Motor neuron (in vitro differentiated cells): ENCODE results near the gene NAV2. TPM values are rescaled to one million over a fixed set of nuclear protein-coding genes. Genes with fewer than 3 reads are reported as not detected.
A peak's percentile ranks its signal among the peaks of the same experiment; 100 is the strongest.
"Not testable (repeated sequence)": the region's sequence is repeated elsewhere in the genome, so short reads cannot be mapped to it uniquely, and the experiment has no call there.

Experiments used
- ATAC-seq, 8 experiments: fragments of 200-7000 bp; cut with Tn5 transposase; replicated peaks in 6 of 8; 2 replicates each; pipeline ENCODE4 v1.8.0; 2021; ENCODE audit warnings: mild to moderate bottlenecking in 8 of 8, moderate library complexity in 8 of 8
- H3K27ac ChIP-seq, 2 donors: fragments of 250-450 bp; sonication (Bioruptor Pico); 2 replicates each; pipeline ENCODE4 v1.9.0; 2021; ENCODE audit warnings: antibody characterized with exemption in 2 of 2, mild to moderate bottlenecking in 2 of 2, moderate library complexity in 1 of 2
- H3K4me1 ChIP-seq, 2 donors: fragments of 250-450 bp; sonication (Bioruptor Pico); replicated peaks in 1 of 2; 2 replicates each; pipeline ENCODE4 v1.6.1; 2021; ENCODE audit warnings: antibody characterized with exemption in 2 of 2, mild to moderate bottlenecking in 2 of 2, moderate library complexity in 1 of 2
- H3K4me3 ChIP-seq, 5 donors: fragments of 250-450 bp; sonication (Bioruptor Pico); 2 replicates each; pipeline ENCODE4 v1.9.0; 2021; ENCODE audit warnings: antibody characterized with exemption in 5 of 5, mild to moderate bottlenecking in 5 of 5, moderate library complexity in 4 of 5
- WGBS, 10 experiments: fragments of 450-650 bp; shearing (Covaris generic); methylation state at CpG; one replicate each; pipeline ENCODE4 v1.0.0; 2022; 5-methylcytosine and 5-hydroxymethylcytosine counted together
- in situ Hi-C, 9 experiments: fragments of 400-800 bp; cut with MboI; loops; one replicate each; pipeline ENCODE4 v1.15.0; 2021; ENCODE audit warnings: low sequenced_read_pairs in 9 of 9, low pct_unique_long_range_greater_than_20kb in 2 of 9; ENCODE audit not compliant: unreplicated experiment in 9 of 9
- total RNA-seq, 8 experiments: library from RNA; unstranded; fragments of 300-600 nt; gene quantifications; 2 replicates each; pipeline versions ENCODE4 v1.2.3 to v1.2.4, GENCODE V29; 2022

Gene NAV2
- total RNA-seq, 8 experiments from 2014 or later, result 0.54 to 23.0 (median 8.1) TPM

- no peak overlapping the region for H3K4me3 ChIP-seq
- no peak overlapping the region for H3K27ac ChIP-seq
- peaks cover 4 to 7% of the 10 kb centered on the region in 2 donors for H3K4me1 ChIP-seq
- no peak for ATAC-seq
- in situ Hi-C loops, result loop anchor here in 5 of 9 experiments (25.0 kb wide), 3 partner anchors 355 to 855 kb away; partner anchors contain the start of gene MRGPRX2 (in 1 of the 5)
- 100% methylated on average over 1 of the region's 1 CpG; no CpG with 5 or more reads in 6 of the 10 experiments for WGBS, 10 experiments
Observed at GRCh38 chr11:19917069-19917468, 204.4 kb downstream of the NAV2 start.

DNA sequence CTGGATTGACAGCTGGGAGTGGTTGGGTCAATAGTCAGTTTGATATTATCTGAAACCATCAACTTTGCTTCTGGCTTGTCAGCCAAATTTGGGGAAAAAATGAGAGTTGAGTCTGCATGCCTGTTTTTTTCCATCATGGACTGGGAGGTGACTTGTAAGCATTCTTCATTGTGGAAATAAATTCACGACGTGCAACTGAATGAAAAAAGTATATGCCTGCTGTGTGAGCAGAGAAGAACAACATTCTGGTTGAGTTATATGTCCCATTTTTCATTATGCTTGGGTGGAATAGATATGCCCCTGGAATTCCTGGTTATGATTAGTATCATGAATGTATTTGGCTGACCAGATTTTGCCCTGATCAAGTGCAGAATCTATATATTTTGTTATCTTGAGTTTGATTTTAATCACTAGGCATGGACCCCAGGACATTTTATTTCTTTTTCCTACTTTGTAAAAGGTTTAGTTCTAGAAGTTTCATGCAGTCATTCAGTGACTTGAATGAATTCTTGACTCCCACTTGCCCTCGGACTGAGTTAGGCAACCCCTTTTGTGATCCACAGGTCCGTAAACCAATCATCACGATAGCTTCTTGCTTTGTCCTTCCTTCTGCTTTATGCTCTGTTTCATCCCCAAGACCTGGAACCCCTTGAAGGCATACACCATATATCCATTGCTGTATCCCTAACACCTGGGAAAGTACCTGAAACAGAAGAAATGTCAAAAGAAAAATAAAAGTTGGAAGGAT is 205.8 kb downstream of the NAV2 start:
- Histone ChIP-seq H3K27ac (no peak overlapping the region), H3K4me1 (peaks cover 0 to 4% of the 10 kb centered on the region in 2 donors), H3K4me3 (no peak overlapping the region)
- ATAC-seq, result no peak
- in situ Hi-C loops, result loop anchor here in 5 of 9 experiments (25.0 kb wide), 3 partner anchors 356 to 856 kb away; partner anchors contain the start of gene MRGPRX2 (in 1 of the 5)
- WGBS, 10 experiments, result 48 to 100% (median 81%) methylated on average over 2 to 5 of the region's 5 CpGs; no CpG with 5 or more reads in 1 of the 10 experiments

GRCh38 chr11:19919050-19919561 is 206.5 kb downstream of the NAV2 start:
- in situ Hi-C loops, result loop anchor here in 5 of 9 experiments (25.0 kb wide), 3 partner anchors 357 to 857 kb away; partner anchors contain the start of gene MRGPRX2 (in 1 of the 5)
- H3K4me3 ChIP-seq, result no peak overlapping the region
- peaks cover 0 to 4% of the 10 kb centered on the region in 2 donors for H3K4me1 ChIP-seq
- 0 to 100% (median 96%) methylated on average over 2 to 5 of the region's 7 CpGs for WGBS, 10 experiments
- ATAC-seq, result peak in 2 of 8 experiments; percentile 89 to 99
- no peak overlapping the region for H3K27ac ChIP-seq

DNA sequence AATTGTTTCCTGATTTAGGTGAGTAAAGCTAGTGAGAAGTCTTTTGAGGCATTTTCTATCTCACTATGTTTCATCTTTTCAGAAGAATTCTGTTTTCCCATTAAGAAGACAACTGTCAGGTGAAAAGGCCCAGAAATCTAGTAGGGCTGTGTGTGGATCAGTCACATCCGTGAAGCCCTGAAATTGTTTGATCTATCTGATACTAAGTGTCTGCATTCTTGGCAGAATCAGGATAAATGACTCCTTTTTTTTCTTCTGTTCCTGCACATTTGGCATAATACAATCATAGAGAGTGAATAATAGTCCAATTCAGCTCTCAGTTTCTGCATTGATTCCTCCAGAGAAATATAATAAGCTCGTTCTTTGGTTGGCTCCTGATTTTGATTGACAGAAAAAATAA is 208.3 kb downstream of the NAV2 start:
- ATAC-seq, result no peak
- WGBS, 10 experiments, result 40 to 100% (median 71%) methylated on average over 1 to 2 of the region's 2 CpGs; no CpG with 5 or more reads in 2 of the 10 experiments
- peaks cover 2 to 4% of the 10 kb centered on the region in 2 donors for H3K4me1 ChIP-seq
- no peak overlapping the region for H3K4me3 ChIP-seq
- H3K27ac ChIP-seq, result no peak overlapping the region
- in situ Hi-C loops, result loop anchor here in 5 of 9 experiments (25.0 kb wide), 3 partner anchors 359 to 859 kb away; partner anchors contain the start of gene MRGPRX2 (in 1 of the 5)

- peaks cover 2 to 4% of the 10 kb centered on the region in 2 donors for H3K4me1 ChIP-seq
- H3K4me3 ChIP-seq, result no peak overlapping the region
- 40 to 100% (median 100%) methylated on average over 1 to 2 of the region's 3 CpGs; no CpG with 5 or more reads in 3 of the 10 experiments for WGBS, 10 experiments
- in situ Hi-C loops, result loop anchor here in 5 of 9 experiments (25.0 kb wide), 3 partner anchors 360 to 860 kb away; partner anchors contain the start of gene MRGPRX2 (in 1 of the 5)
- no peak overlapping the region for H3K27ac ChIP-seq
- no peak for ATAC-seq
Observed at GRCh38 chr11:19921976-19922688, 209.5 kb downstream of the NAV2 start.

DNA sequence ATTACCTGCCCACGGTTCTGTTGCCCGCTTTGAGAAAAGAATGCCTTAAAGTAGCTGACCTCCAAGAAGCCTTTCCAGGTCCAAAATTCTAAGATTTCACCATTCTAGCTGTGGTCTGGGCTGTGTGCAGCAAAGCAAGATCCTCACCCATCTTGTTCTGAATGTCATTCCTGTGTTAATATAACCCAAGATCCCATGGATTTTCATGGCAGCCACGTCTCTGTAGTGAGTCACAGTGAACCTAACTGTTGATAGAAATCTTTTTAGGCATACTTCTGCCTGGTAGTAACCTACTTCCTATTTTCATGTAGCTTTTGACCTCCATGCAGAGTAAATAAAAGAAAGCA is 210.0 kb downstream of the NAV2 start:
- no peak for ATAC-seq
- in situ Hi-C loops, result loop anchor here in 5 of 9 experiments (25.0 kb wide), 3 partner anchors 360 to 860 kb away; partner anchors contain the start of gene MRGPRX2 (in 1 of the 5)
- Histone ChIP-seq H3K27ac (no peak overlapping the region), H3K4me3 (no peak overlapping the region), H3K4me1 (peaks cover 2 to 4% of the 10 kb centered on the region in 2 donors)
- 71 to 100% (median 97%) methylated on average over 2 to 3 of the region's 3 CpGs; no CpG with 5 or more reads in 4 of the 10 experiments for WGBS, 10 experiments

DNA sequence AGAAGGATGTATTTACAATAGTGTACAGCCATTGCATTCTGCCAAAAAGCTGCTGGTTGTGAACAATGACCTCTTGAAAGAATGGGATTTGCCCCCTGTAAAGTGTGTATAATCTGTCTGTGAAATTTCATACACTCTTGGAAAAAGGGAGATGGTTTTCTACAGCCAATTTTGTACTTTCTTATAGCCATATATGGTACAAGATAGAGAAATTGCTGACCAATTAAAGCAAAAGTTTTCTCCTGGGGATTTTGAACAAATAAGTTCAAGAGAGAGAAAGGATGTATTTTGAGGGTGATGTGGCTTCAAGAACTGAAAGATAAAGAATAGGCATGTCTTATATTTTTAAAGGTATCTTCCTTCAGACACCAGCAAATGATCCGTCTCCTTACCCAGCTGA is 211.0 kb downstream of the NAV2 start:
- H3K4me3 ChIP-seq, result no peak overlapping the region
- no peak overlapping the region for H3K27ac ChIP-seq
- ATAC-seq, result no peak
- 57 to 100% (median 100%) methylated on average over 1 of the region's 1 CpG; no CpG with 5 or more reads in 1 of the 10 experiments for WGBS, 10 experiments
- peaks cover 2 to 4% of the 10 kb centered on the region in 2 donors for H3K4me1 ChIP-seq
- in situ Hi-C loops, result loop anchor here in 5 of 9 experiments (25.0 kb wide), 3 partner anchors 361 to 861 kb away; partner anchors contain the start of gene MRGPRX2 (in 1 of the 5)

GRCh38 chr11:19924311-19924710 is 211.7 kb downstream of the NAV2 start:
- no peak overlapping the region for H3K27ac ChIP-seq
- in situ Hi-C loops, result loop anchor here in 5 of 9 experiments (25.0 kb wide), 3 partner anchors 362 to 862 kb away; partner anchors contain the start of gene MRGPRX2 (in 1 of the 5)
- ATAC-seq, result no peak
- 0 to 86% (median 50%) methylated on average over 1 of the region's 1 CpG; no CpG with 5 or more reads in 1 of the 10 experiments for WGBS, 10 experiments
- peaks cover 2 to 4% of the 10 kb centered on the region in 2 donors for H3K4me1 ChIP-seq
- no peak overlapping the region for H3K4me3 ChIP-seq

DNA sequence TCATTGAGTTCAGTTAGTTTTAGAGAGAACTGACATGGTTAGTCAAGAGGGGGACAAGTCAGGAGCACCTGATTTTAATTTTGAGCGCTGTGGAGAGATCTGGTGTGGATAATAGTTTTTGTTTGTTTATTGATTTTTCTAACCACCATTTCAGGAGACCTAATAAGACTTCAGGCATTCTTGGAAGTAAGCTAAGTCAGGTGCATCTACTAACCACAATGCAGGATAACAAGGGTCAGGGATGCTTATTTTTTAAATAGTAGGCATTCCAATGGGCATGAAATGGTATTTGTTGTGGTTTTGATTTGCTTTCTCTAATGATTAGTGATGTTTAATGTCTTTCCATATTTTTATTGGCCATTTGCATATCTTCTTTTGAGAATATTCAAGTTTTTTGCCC is 212.1 kb downstream of the NAV2 start:
- ATAC-seq, result no peak
- Histone ChIP-seq H3K27ac (no peak overlapping the region), H3K4me3 (no peak overlapping the region), H3K4me1 (peaks cover 2 to 4% of the 10 kb centered on the region in 2 donors)
- 0 to 100% (median 80%) methylated on average over 1 of the region's 1 CpG; no CpG with 5 or more reads in 5 of the 10 experiments for WGBS, 10 experiments
- in situ Hi-C loops, result loop anchor here in 8 of 9 experiments (25.0 kb wide), 5 partner anchors 213 to 862 kb away; partner anchors contain the start of genes HTATIP2 (in 1 of the 8) and MRGPRX2 (in 1 of the 8)

GRCh38 chr11:19927403-19927802 is 214.8 kb downstream of the NAV2 start:
- not testable (repeated sequence) for H3K4me1 ChIP-seq, H3K4me3 ChIP-seq, H3K27ac ChIP-seq, ATAC-seq
- in situ Hi-C loops, result loop anchor here in 4 of 9 experiments (25.0 kb wide), 3 partner anchors 210 to 435 kb away; partner anchors contain the start of gene HTATIP2 (in 1 of the 4)
- 75 to 100% (median 100%) methylated on average over 1 to 2 of the region's 2 CpGs; no CpG with 5 or more reads in 5 of the 10 experiments for WGBS, 10 experiments

DNA sequence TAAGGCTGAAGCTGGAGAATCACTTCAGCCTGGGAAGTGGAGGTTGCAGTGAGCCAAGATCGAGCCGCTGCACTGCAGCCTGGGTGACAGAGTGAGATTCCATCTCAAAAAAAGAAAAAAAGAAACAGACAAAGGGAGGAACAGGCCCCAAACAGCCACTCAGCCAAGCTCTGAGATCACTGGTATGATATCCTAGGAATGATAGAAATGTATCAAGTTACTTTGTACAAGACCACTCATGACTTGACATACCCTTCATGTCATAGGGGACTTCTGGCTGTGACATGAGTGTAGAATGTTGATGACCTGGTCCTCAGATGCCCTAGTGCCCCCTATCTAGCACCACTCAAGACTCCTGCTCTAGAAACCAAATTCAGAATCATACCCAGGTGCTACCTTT is 216.5 kb downstream of the NAV2 start:
- no peak for ATAC-seq
- Histone ChIP-seq H3K27ac (no peak overlapping the region), H3K4me1 (peaks cover 2% of the 10 kb centered on the region in 2 donors), H3K4me3 (no peak overlapping the region)
- in situ Hi-C loops, result loop anchor here in 4 of 9 experiments (25.0 kb wide), 3 partner anchors 208 to 433 kb away; partner anchors contain the start of gene HTATIP2 (in 1 of the 4)
- 90 to 100% (median 92%) methylated on average over 2 of the region's 2 CpGs; no CpG with 5 or more reads in 7 of the 10 experiments for WGBS, 10 experiments

GRCh38 chr11:19929655-19930054 is 217.0 kb downstream of the NAV2 start:
- Histone ChIP-seq H3K27ac (no peak overlapping the region), H3K4me3 (no peak overlapping the region), H3K4me1 (peaks cover 2 to 3% of the 10 kb centered on the region in 2 donors)
- ATAC-seq, result no peak
- in situ Hi-C loops, result loop anchor here in 4 of 9 experiments (25.0 kb wide), 3 partner anchors 208 to 433 kb away; partner anchors contain the start of gene HTATIP2 (in 1 of the 4)
- 53 to 100% (median 80%) methylated on average over 1 to 2 of the region's 2 CpGs; no CpG with 5 or more reads in 3 of the 10 experiments for WGBS, 10 experiments
